MCF 10A (cell line): ENCODE measurements around the gene TMEM213. TPM values are rescaled to one million over a fixed set of nuclear protein-coding genes. Genes with fewer than 3 reads are reported as not detected.

ENCODE experiments used
- BruUV-seq: library from RNA; stranded (reverse); fragments of 400-500 nt; replicated peaks from 2 replicates; lab custom pipeline; 2021; lab: Mats Ljungman, UMichigan
- CTCF ChIA-PET: fragments of 300-600 bp; sonication (Branson Sonifier 250); formaldehyde crosslinking; extraction: SDS; loops from one replicate; lab custom pipeline; 2021; ENCODE audit warnings: antibody characterized with exemption, inconsistent platforms; lab: Yijun Ruan, JAX
- POLR2A ChIA-PET: fragments of 300-600, 350-650 bp; sonication (Branson Sonifier 250); formaldehyde crosslinking; extraction: SDS; loops from one replicate; lab custom pipeline; 2020; ENCODE audit warnings: antibody characterized with exemption, inconsistent platforms; lab: Yijun Ruan, JAX
- DNase-seq: peaks from one replicate; pipeline ENCODE4 v3.0.0-alpha.2; 2018; ENCODE audit not compliant: unreplicated experiment
- H3K27ac Mint-ChIP-seq: one replicate; pipeline ENCODE4 v1.8.0; 2022; ENCODE audit warnings: mild to moderate bottlenecking, low read depth, mixed read lengths; ENCODE audit not compliant: unreplicated experiment
- H3K27me3 Mint-ChIP-seq: one replicate; pipeline ENCODE4 v1.8.0; 2022; ENCODE audit warnings: mixed read lengths; ENCODE audit not compliant: insufficient read depth, unreplicated experiment
- H3K36me3 Mint-ChIP-seq: one replicate; pipeline ENCODE4 v1.8.0; 2022; ENCODE audit warnings: mild to moderate bottlenecking, moderate library complexity, mixed read lengths; ENCODE audit not compliant: insufficient read depth, unreplicated experiment
- H3K4me1 Mint-ChIP-seq: one replicate; pipeline ENCODE4 v1.8.0; 2022; ENCODE audit warnings: mixed read lengths; ENCODE audit not compliant: insufficient read depth, unreplicated experiment
- H3K4me3 Mint-ChIP-seq: one replicate; pipeline ENCODE4 v1.8.0; 2022; ENCODE audit warnings: mild to moderate bottlenecking, moderate library complexity, mixed read lengths; ENCODE audit not compliant: unreplicated experiment
- H3K9me3 Mint-ChIP-seq: one replicate; pipeline ENCODE4 v1.8.0; 2022; ENCODE audit warnings: mixed read lengths; ENCODE audit not compliant: unreplicated experiment
- CTCF ChIP-seq: fragments of 200-600 bp; IDR thresholded peaks from one replicate; pipeline ENCODE4 v1.8.0; 2022; ENCODE audit warnings: antibody characterized with exemption, mild to moderate bottlenecking; ENCODE audit not compliant: unreplicated experiment
- intact Hi-C: fragments of 100-400 bp; cut with micrococcal nuclease; formaldehyde crosslinking; loops from 2 replicates; pipeline ENCODE4 v1.14.1; 2022
- total RNA-seq: library from RNA; stranded (reverse); gene quantifications from 2 replicates; pipeline ENCODE4 v1.2.3, GENCODE V29; 2022

Gene TMEM213
- total RNA-seq, 1 experiment from 2014 or later, result not detected

GRCh38 chr7:138878856-138879255 lies 81.1 kb downstream of the TMEM213 start:
- POLR2A ChIA-PET, result no interaction called here
- H3K27me3 Mint-ChIP-seq, result no peaks in the 10 kb centered on the region
- no peak for TF ChIP-seq CTCF
- H3K4me3 Mint-ChIP-seq, result no peak overlapping the region
- peaks cover 12% of the 10 kb centered on the region for H3K4me1 Mint-ChIP-seq
- DNase-seq, result no peak
- CTCF ChIA-PET, result no interaction called here
- H3K9me3 Mint-ChIP-seq, result no peaks in the 10 kb centered on the region
- BruUV-seq, result no TSS peak
- peaks cover 9% of the 10 kb centered on the region for H3K36me3 Mint-ChIP-seq
- H3K27ac Mint-ChIP-seq, result no peak overlapping the region
- intact Hi-C loops, result no loop called here

GRCh38 chr7:138879356-138879755 lies 81.6 kb downstream of the TMEM213 start:
- intact Hi-C loops, result no loop called here
- Mint-ChIP-seq H3K27ac (no peak overlapping the region), H3K9me3 (no peaks in the 10 kb centered on the region), H3K36me3 (peaks cover 9% of the 10 kb centered on the region), H3K4me1 (peaks cover 10% of the 10 kb centered on the region), H3K4me3 (no peak overlapping the region), H3K27me3 (no peaks in the 10 kb centered on the region)
- TF ChIP-seq CTCF, result no peak
- CTCF ChIA-PET, result no interaction called here
- BruUV-seq, result no TSS peak
- DNase-seq, result no peak
- POLR2A ChIA-PET, result no interaction called here

- intact Hi-C loops, result no loop called here
- no peak for TF ChIP-seq CTCF
- CTCF ChIA-PET, result interaction anchor here (0.6 to 1.0 kb wide), 2 partner anchors 29 to 72 kb away, joined by 3 read pairs; no protein-coding TSS in a partner anchor
- Mint-ChIP-seq H3K27me3 (no peaks in the 10 kb centered on the region), H3K4me1 (peaks cover 3% of the 10 kb centered on the region), H3K36me3 (peaks cover 9% of the 10 kb centered on the region), H3K27ac (peak overlapping the region; percentile 16), H3K4me3 (no peak overlapping the region), H3K9me3 (no peaks in the 10 kb centered on the region)
- POLR2A ChIA-PET, result no interaction called here
- no peak for DNase-seq
- BruUV-seq, result no TSS peak
Observed at GRCh38 chr7:138880881-138881578, 83.2 kb downstream of the TMEM213 start.

- no peak for DNase-seq
- CTCF ChIA-PET, result interaction anchor here (0.6 to 1.0 kb wide), 3 partner anchors 28 to 187 kb away, joined by 3 to 4 read pairs (median 3); no protein-coding TSS in a partner anchor
- POLR2A ChIA-PET, result interaction anchor here (0.5 to 0.7 kb wide), 2 partner anchors 155 to 193 kb away, joined by 3 read pairs; no protein-coding TSS in a partner anchor
Observed at GRCh38 chr7:138881579-138882188, 83.9 kb downstream of the TMEM213 start.

More at GRCh38 chr7:138881579-138882188, 83.9 kb downstream of the TMEM213 start:
- H3K4me3 Mint-ChIP-seq, result no peak overlapping the region
- intact Hi-C loops, result no loop called here
- H3K27me3 Mint-ChIP-seq, result no peaks in the 10 kb centered on the region
- H3K27ac Mint-ChIP-seq, result peak overlapping the region; percentile 16
- no peak for TF ChIP-seq CTCF
- H3K4me1 Mint-ChIP-seq, result no peaks in the 10 kb centered on the region
- H3K9me3 Mint-ChIP-seq, result no peaks in the 10 kb centered on the region
- peaks cover 9% of the 10 kb centered on the region for H3K36me3 Mint-ChIP-seq
- BruUV-seq, result no TSS peak
